ENCODE data around the gene CYYR1. TPM values are rescaled to one million over a fixed set of nuclear protein-coding genes. Genes with fewer than 3 reads are reported as not detected.

The CYYR1 gene
- total RNA-seq, 1 donor, result not detected

DNA sequence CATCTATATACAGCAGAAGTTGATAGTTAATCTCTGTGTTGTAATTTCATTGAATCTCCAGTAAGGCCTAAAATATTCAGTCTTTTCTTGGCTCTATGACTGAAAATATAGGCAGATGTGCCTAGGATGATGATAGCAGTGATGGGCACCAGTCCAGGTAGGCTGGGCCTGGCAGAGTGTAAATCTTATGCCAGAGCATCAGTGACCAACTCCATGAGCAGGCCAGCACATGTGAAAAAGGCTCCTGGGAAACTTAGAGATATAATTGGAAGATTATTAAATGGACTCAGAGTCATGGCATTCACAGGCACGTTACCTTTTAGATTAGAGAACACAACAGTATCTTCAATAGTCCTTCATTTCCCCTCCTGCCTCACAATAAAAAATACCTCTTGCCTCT is 20.7 kb upstream of the CYYR1 start:
- no peak for DNase-seq (ENCODE audit: low read depth)
- TF ChIP-seq, protein P1, sequence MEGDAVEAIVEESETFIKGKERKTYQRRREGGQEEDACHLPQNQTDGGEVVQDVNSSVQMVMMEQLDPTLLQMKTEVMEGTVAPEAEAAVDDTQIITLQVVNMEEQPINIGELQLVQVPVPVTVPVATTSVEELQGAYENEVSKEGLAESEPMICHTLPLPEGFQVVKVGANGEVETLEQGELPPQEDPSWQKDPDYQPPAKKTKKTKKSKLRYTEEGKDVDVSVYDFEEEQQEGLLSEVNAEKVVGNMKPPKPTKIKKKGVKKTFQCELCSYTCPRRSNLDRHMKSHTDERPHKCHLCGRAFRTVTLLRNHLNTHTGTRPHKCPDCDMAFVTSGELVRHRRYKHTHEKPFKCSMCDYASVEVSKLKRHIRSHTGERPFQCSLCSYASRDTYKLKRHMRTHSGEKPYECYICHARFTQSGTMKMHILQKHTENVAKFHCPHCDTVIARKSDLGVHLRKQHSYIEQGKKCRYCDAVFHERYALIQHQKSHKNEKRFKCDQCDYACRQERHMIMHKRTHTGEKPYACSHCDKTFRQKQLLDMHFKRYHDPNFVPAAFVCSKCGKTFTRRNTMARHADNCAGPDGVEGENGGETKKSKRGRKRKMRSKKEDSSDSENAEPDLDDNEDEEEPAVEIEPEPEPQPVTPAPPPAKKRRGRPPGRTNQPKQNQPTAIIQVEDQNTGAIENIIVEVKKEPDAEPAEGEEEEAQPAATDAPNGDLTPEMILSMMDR (IDR thresholded peaks at IDR 0.05; ENCODE audit: insufficient read depth, low read depth, low read length), result no peak
- H3K4me3 ChIP-seq (ENCODE audit: low read depth, low read length), result no peak overlapping the region

DNA sequence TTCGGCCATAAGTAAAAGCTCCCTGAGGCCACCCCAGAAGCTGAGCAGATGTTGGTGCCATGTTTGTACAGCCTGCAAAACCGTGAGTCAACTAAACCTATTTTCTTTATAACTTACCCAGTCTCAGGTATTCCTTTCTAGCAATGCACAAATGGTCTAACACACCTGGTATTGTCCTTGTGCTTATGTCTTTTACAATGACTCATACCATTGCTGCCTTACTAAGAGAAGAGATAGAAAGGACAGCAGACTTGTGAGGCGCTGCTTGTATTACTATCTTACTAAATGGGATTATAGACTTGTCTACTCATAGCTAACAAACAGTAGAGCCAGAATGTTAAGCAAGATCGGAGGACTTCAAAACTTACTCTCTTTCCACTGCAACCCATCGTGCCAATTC is 18.5 kb upstream of the CYYR1 start:
- TF ChIP-seq, protein P1 (IDR thresholded peaks at IDR 0.05; ENCODE audit: insufficient read depth, low read depth, low read length), result no peak

DNA sequence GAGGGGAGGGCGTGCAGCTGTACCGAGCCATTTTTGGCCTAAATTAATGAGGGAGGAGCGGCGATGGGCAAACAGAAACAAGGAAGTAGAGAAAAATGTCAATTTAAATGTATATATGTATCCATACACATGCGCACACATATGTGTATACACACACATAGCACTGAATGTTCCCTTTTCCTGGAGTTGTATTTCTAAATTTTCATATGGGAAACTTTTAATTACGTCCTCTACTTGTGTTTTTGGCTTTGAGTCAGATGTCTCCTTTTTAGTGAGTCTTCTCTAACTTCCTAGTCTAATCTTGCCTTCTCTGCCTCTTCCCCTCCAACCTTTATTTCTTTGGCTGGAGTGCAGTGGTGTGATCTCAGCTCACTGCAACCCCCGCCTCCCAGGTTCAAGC is 15.4 kb upstream of the CYYR1 start:
- TF ChIP-seq, protein P1 (IDR thresholded peaks at IDR 0.05; ENCODE audit: insufficient read depth, low read depth, low read length), result no peak
- no peak for DNase-seq (ENCODE audit: low read depth)
- peak overlapping the region; percentile 32 for H3K4me3 ChIP-seq (ENCODE audit: low read depth, low read length)

More for the DNA sequence above, 18.5 kb upstream of the CYYR1 start:
- no peak overlapping the region for H3K4me3 ChIP-seq (ENCODE audit: low read depth, low read length)
- DNase-seq (ENCODE audit: low read depth), result no peak

DNA sequence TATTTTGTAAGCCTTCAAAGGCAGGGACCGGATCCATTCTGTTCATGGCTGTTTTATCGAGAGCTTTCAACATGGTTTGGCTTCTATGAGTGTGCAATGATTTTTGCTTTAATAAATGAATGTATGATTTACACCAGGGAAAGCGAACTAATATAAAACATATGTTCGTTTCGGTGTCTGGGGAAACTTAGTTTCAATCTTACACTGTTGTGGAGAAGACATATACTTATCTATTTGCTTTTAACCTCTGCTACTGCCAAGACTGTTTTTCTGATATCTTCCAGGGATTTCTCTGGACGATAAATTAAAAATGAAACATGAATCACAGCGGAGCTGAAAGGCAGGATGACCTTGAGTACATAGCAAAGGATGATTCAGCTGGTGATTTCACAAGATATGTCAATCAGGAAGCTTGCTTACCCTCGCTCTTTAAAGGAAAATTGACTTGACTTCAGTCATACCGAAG is 14.7 kb upstream of the CYYR1 start:
- TF ChIP-seq, protein P1 (IDR thresholded peaks at IDR 0.05; ENCODE audit: insufficient read depth, low read depth, low read length), result no peak
- peak overlapping the region; percentile 32 for H3K4me3 ChIP-seq (ENCODE audit: low read depth, low read length)
- DNase-seq (ENCODE audit: low read depth), result peak; percentile 67

DNA sequence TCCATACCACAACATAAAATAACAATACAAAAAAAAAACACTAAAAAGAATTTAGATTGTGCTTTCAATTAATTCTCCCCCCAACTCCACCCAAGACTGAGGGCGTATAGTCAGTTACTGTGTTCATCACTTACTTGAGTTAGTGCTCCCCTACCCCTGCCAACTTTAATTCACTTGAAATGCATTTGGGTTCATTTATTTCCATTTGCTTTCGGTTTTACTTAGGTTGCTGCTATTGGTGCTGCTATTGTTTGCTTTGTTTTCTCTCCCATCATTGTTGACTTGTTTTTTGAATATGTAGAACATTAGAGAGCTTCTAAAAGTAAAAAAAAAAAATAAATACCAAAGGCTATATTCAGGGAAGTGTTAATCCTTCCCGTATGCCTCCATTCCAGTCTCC is 10.7 kb upstream of the CYYR1 start:
- peak overlapping the region; percentile 3 for H3K4me3 ChIP-seq (ENCODE audit: low read depth, low read length)
- TF ChIP-seq, protein P1 (IDR thresholded peaks at IDR 0.05; ENCODE audit: insufficient read depth, low read depth, low read length), result no peak
- DNase-seq (ENCODE audit: low read depth), result no peak

DNA sequence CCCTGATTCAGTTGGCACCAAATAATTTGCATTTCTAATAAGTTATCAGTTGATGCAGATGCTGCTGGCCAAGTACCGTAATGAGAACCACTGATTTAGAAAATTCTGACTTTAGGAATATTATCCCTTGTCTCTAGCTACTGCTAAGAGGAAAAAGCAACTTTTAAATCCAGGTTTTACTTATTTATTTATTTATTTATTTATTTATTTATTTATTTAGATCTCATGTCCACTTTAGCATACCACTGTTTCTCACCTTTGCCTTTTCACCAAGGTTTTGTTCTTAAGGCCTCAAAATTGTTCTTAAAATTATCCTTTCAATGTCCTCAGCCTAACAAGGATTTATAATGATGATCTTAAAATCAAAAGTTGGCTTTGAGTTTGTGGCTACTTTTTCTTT is 8.7 kb upstream of the CYYR1 start:
- no peak overlapping the region for H3K4me3 ChIP-seq (ENCODE audit: low read depth, low read length)

More for the DNA sequence above, 8.7 kb upstream of the CYYR1 start:
- DNase-seq (ENCODE audit: low read depth), result no peak
- TF ChIP-seq, protein P1 (IDR thresholded peaks at IDR 0.05; ENCODE audit: insufficient read depth, low read depth, low read length), result no peak
